Activated CD4-positive, alpha-beta memory T cell treated with anti-CD3 and anti-CD28 coated beads, Interleukin-2, amount 10 ng/mL, durations not matched to agents 7 days and 5 days (primary cell): Measurements from ENCODE around the gene CDK6. TPM values are rescaled to one million over a fixed set of nuclear protein-coding genes. Genes with fewer than 3 reads are reported as not detected.

Source experiments
- CTCF ChIA-PET: fragments of 350-600 bp; sonication (Branson Sonifier 250); formaldehyde crosslinking; loops from one replicate; lab custom pipeline; 2021; ENCODE audit warnings: antibody characterized with exemption, inconsistent platforms; lab: Charles Lee
- POLR2A ChIA-PET: fragments of 350-600 bp; sonication (Branson Sonifier 250); formaldehyde crosslinking; loops from one replicate; lab custom pipeline; 2021; ENCODE audit warnings: antibody characterized with exemption; lab: Charles Lee
- DNase-seq: peaks from one replicate; pipeline ENCODE4 v3.0.0-alpha.2; 2020
- H3K27ac Mint-ChIP-seq: one replicate; pipeline ENCODE4 v1.8.0; 2021; ENCODE audit warnings: mild to moderate bottlenecking, mixed read lengths
- H3K27me3 Mint-ChIP-seq: one replicate; pipeline ENCODE4 v1.8.0; 2021; ENCODE audit warnings: mixed read lengths
- H3K36me3 Mint-ChIP-seq: one replicate; pipeline ENCODE4 v1.8.0; 2021; ENCODE audit warnings: low read depth, mixed read lengths
- H3K4me1 Mint-ChIP-seq: one replicate; pipeline ENCODE4 v1.8.0; 2021; ENCODE audit warnings: mixed read lengths
- H3K4me3 Mint-ChIP-seq: one replicate; pipeline ENCODE4 v1.8.0; 2021; ENCODE audit warnings: mild to moderate bottlenecking, mixed read lengths
- H3K9me3 Mint-ChIP-seq: one replicate; pipeline ENCODE4 v1.8.0; 2021; ENCODE audit warnings: mixed read lengths
- total RNA-seq, 2 experiments: library from RNA; stranded (reverse); gene quantifications; one replicate each; pipeline ENCODE4 v1.2.3, GENCODE V29; 2021

CDK6 gene
- total RNA-seq, 2 experiments from 2014 or later: 105 TPM

- Mint-ChIP-seq H3K4me1 (peaks cover 9% of the 10 kb centered on the region), H3K27ac (no peak overlapping the region), H3K4me3 (no peak overlapping the region), H3K36me3 (peaks cover 39% of the 10 kb centered on the region), H3K27me3 (no peaks in the 10 kb centered on the region), H3K9me3 (no peaks in the 10 kb centered on the region)
- POLR2A ChIA-PET: interaction anchor here (1.2 kb wide), 1 partner anchor 132 kb away, joined by 4 read pairs; no protein-coding TSS in a partner anchor
- CTCF ChIA-PET: interaction anchor here (0.8 to 1.4 kb wide), 3 partner anchors 13 to 133 kb away, joined by 3 to 5 read pairs (median 3); no protein-coding TSS in a partner anchor
- DNase-seq: no peak
Measured at GRCh38 chr7:92699966-92700514, 136.3 kb downstream of the CDK6 start.

GRCh38 chr7:92699560-92699959, 136.8 kb downstream of the CDK6 start:
- ChIA-PET CTCF (interaction anchor here (0.8 to 1.4 kb wide), 3 partner anchors 14 to 133 kb away, joined by 3 to 5 read pairs (median 3); no protein-coding TSS in a partner anchor), POLR2A (interaction anchor here (1.2 kb wide), 1 partner anchor 132 kb away, joined by 4 read pairs; no protein-coding TSS in a partner anchor)
- Mint-ChIP-seq H3K4me3 (no peak overlapping the region), H3K27ac (no peak overlapping the region), H3K4me1 (peaks cover 9% of the 10 kb centered on the region), H3K9me3 (no peaks in the 10 kb centered on the region), H3K36me3 (peaks cover 38% of the 10 kb centered on the region), H3K27me3 (no peaks in the 10 kb centered on the region)
- no peak for DNase-seq

- peaks cover 39% of the 10 kb centered on the region for H3K36me3 Mint-ChIP-seq
- no peak overlapping the region for H3K27ac Mint-ChIP-seq
- peaks cover 9% of the 10 kb centered on the region for H3K4me1 Mint-ChIP-seq
- POLR2A ChIA-PET: interaction anchor here (1.0 to 1.8 kb wide), 4 partner anchors 19 to 135 kb away, joined by 3 to 6 read pairs (median 4); partner anchors contain the start of gene FAM133B
- peaks cover 4% of the 10 kb centered on the region for H3K9me3 Mint-ChIP-seq
- CTCF ChIA-PET: interaction anchor here (1.2 to 2.6 kb wide), 3 partner anchors 88 to 134 kb away, joined by 5 to 9 read pairs (median 5); no protein-coding TSS in a partner anchor
- H3K27me3 Mint-ChIP-seq: no peaks in the 10 kb centered on the region
- DNase-seq: no peak
- no peak overlapping the region for H3K4me3 Mint-ChIP-seq
Measured at GRCh38 chr7:92698237-92698841, 138.0 kb downstream of the CDK6 start.

DNA sequence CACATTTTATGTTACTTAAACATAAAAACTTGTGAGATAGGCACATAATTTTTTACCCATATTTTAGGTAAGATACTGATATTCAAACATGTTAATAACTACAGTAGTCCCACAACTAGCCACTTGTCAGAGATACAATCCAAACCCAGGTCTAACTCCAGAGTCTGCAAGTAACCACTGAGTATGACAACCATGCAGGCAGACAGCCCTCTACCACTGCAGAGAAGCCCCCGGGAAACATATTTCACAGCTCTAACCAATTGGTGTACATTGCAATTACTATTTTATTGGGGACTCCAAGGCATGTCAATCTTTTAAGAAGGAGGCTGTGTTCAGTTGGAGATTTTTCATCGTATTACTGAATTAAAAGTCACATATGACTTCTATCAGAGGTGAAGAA, 139.0 kb downstream of the CDK6 start:
- Mint-ChIP-seq H3K27me3 (no peaks in the 10 kb centered on the region), H3K4me3 (no peak overlapping the region), H3K36me3 (peaks cover 44% of the 10 kb centered on the region), H3K27ac (no peak overlapping the region), H3K4me1 (peaks cover 13% of the 10 kb centered on the region), H3K9me3 (peaks cover 4% of the 10 kb centered on the region)
- ChIA-PET CTCF (interaction anchor here (1.4 to 2.6 kb wide), 2 partner anchors 87 to 135 kb away, joined by 5 to 9 read pairs; no protein-coding TSS in a partner anchor), POLR2A (interaction anchor here (1.7 to 1.8 kb wide), 3 partner anchors 20 to 136 kb away, joined by 4 to 6 read pairs (median 5); no protein-coding TSS in a partner anchor)
- DNase-seq: no peak

DNA sequence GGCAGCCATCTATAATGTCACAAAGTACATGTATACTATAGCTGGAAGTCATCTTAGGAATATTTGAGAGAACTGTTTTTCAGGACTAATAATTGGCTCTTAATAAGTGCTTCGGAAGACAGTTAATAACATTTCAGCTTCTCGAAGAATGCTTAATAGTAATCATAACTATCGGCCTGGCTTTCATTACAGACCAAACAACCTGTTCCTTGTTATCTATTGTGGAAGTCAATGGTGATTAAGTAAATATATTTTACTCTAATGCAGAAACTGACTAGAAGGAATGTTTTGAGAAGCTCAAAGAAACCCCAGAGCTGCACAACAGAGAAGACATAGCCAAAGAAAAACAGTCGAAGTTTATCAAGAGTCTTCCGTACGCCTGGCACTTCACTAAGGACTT, 139.4 kb downstream of the CDK6 start:
- peaks cover 44% of the 10 kb centered on the region for H3K36me3 Mint-ChIP-seq
- CTCF ChIA-PET: interaction anchor here (2.6 kb wide), 1 partner anchor 135 kb away, joined by 9 read pairs; no protein-coding TSS in a partner anchor
- H3K9me3 Mint-ChIP-seq: peaks cover 4% of the 10 kb centered on the region
- H3K4me1 Mint-ChIP-seq: peaks cover 17% of the 10 kb centered on the region
- no peak overlapping the region for H3K27ac Mint-ChIP-seq
- POLR2A ChIA-PET: interaction anchor here (1.7 kb wide), 2 partner anchors 21 to 76 kb away, joined by 4 to 5 read pairs; no protein-coding TSS in a partner anchor
- no peak overlapping the region for H3K4me3 Mint-ChIP-seq
- no peaks in the 10 kb centered on the region for H3K27me3 Mint-ChIP-seq
- DNase-seq: no peak

- CTCF ChIA-PET: interaction anchor here (2.6 kb wide), 1 partner anchor 136 kb away, joined by 9 read pairs; no protein-coding TSS in a partner anchor
- no peak overlapping the region for H3K27ac Mint-ChIP-seq
- POLR2A ChIA-PET: no interaction called here
Measured at GRCh38 chr7:92696584-92696983, 139.8 kb downstream of the CDK6 start.

DNA sequence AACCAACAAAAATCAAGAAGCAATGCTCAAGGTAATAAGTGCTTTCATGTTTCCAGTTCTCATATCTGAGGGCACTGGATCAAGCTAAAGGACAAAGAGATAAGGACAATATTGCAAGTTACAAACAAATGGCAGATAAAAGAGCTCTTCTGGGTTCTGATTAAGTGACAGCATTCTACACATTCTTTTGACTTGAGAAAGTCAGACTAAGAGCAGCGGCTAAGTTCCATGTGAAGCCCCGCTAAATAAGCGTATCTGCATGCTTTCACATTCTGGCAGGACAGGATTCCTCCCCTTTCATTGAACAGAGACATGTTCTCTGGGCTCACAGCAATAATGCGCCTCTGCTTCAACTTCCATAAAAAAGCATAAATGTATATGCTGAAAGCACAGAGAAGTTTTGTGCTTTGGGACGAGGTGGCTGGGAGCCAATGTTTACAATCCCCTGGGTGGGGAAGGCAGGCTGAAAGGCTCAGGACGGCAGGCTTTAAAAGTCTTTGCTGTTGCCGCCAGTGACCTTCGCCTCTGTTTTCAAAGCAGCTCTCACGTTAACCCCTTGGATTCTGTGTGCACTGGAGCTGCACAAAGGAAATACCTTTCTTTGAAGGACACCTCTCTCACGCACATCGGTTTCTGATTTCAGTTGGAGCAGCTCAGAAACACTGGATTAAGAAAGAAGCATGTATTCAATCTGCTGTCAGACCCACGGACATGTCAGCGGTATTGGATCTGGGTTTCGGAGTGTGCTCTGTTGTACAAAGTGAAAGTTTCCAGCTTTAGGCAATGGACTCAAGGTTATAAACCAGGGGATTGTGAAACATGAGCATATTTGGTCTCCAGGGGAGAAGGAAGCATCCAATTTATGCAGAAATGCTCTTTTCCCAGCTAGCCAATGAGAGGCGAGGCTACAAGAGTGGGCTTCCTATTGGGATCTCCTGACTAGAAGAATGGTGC, 140.8 kb downstream of the CDK6 start:
- ChIA-PET CTCF (interaction anchor here (0.7 to 3.5 kb wide), 4 partner anchors 62 to 137 kb away, joined by 3 to 15 read pairs (median 6); no protein-coding TSS in a partner anchor), POLR2A (no interaction called here)
- no peak overlapping the region for H3K27ac Mint-ChIP-seq
- H3K4me1 Mint-ChIP-seq: peaks cover 27% of the 10 kb centered on the region
- DNase-seq: no peak
- H3K36me3 Mint-ChIP-seq: peaks cover 40% of the 10 kb centered on the region
- no peaks in the 10 kb centered on the region for H3K27me3 Mint-ChIP-seq
- H3K9me3 Mint-ChIP-seq: peaks cover 4% of the 10 kb centered on the region
- H3K4me3 Mint-ChIP-seq: no peak overlapping the region

More at GRCh38 chr7:92696584-92696983, 139.8 kb downstream of the CDK6 start:
- Mint-ChIP-seq H3K4me3 (no peak overlapping the region), H3K4me1 (peaks cover 21% of the 10 kb centered on the region), H3K27me3 (no peaks in the 10 kb centered on the region), H3K36me3 (peaks cover 44% of the 10 kb centered on the region), H3K9me3 (peaks cover 4% of the 10 kb centered on the region)
- DNase-seq: no peak

DNA sequence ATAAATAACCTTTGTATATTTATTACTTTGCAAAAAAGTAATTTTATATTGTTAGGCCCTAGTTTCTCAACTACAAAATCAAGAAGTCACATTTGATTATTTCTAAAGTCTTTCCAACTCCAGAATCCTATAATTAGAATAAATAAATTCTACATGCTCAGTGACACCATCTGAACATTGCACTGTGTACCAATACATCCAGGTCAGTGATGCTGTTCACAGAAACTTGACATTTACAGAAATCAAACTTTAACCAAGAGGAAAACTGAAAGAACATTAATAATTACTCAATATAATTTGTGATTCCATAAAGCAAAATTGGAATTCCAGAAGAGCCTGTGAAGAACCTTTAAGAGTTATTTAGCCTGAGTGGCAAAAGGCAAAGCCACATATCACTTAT, 142.2 kb downstream of the CDK6 start:
- peaks cover 37% of the 10 kb centered on the region for H3K4me1 Mint-ChIP-seq
- ChIA-PET CTCF (interaction anchor here (3.5 kb wide), 1 partner anchor 139 kb away, joined by 15 read pairs; no protein-coding TSS in a partner anchor), POLR2A (no interaction called here)
- peaks cover 51% of the 10 kb centered on the region for H3K36me3 Mint-ChIP-seq
- no peaks in the 10 kb centered on the region for H3K27me3 Mint-ChIP-seq
- H3K4me3 Mint-ChIP-seq: no peak overlapping the region
- no peak overlapping the region for H3K27ac Mint-ChIP-seq
- peaks cover 11% of the 10 kb centered on the region for H3K9me3 Mint-ChIP-seq
- DNase-seq: no peak

GRCh38 chr7:92693519-92693918, 142.9 kb downstream of the CDK6 start:
- ChIA-PET POLR2A (no interaction called here), CTCF (interaction anchor here (3.5 kb wide), 1 partner anchor 139 kb away, joined by 15 read pairs; no protein-coding TSS in a partner anchor)
- Mint-ChIP-seq H3K9me3 (peaks cover 11% of the 10 kb centered on the region), H3K27me3 (no peaks in the 10 kb centered on the region), H3K27ac (no peak overlapping the region), H3K4me1 (peaks cover 43% of the 10 kb centered on the region), H3K4me3 (no peak overlapping the region), H3K36me3 (peaks cover 58% of the 10 kb centered on the region)
- DNase-seq: no peak

DNA sequence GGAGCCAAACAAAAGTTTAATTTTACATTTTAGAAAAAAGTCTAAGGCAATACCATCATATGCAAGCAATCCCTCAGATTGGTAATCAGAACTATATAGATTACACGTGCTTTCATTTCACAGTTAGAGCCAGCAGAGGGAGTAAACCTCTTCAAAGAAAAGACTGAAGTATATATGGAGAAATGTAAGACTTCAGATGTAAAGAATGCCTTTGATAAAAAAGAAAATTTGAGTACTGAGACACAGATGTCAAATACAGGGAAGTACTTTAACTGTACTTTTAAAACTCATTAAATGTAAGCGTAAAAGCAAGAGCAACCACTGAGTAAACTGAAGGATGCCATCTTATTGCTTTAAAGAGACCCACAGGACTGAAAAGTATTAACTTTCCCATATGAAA, 144.8 kb downstream of the CDK6 start:
- H3K4me3 Mint-ChIP-seq: no peak overlapping the region
- POLR2A ChIA-PET: interaction anchor here (1.3 to 3.5 kb wide), 3 partner anchors 71 to 426 kb away, joined by 3 to 20 read pairs (median 6); partner anchors contain the start of gene SAMD9
- CTCF ChIA-PET: interaction anchor here (1.0 to 3.4 kb wide), 3 partner anchors 70 to 141 kb away, joined by 4 to 28 read pairs (median 11); no protein-coding TSS in a partner anchor
- peaks cover 65% of the 10 kb centered on the region for H3K36me3 Mint-ChIP-seq
- H3K27ac Mint-ChIP-seq: peak overlapping the region; percentile 61
- no peaks in the 10 kb centered on the region for H3K27me3 Mint-ChIP-seq
- H3K9me3 Mint-ChIP-seq: peaks cover 16% of the 10 kb centered on the region
- no peak for DNase-seq
- peaks cover 56% of the 10 kb centered on the region for H3K4me1 Mint-ChIP-seq

DNA sequence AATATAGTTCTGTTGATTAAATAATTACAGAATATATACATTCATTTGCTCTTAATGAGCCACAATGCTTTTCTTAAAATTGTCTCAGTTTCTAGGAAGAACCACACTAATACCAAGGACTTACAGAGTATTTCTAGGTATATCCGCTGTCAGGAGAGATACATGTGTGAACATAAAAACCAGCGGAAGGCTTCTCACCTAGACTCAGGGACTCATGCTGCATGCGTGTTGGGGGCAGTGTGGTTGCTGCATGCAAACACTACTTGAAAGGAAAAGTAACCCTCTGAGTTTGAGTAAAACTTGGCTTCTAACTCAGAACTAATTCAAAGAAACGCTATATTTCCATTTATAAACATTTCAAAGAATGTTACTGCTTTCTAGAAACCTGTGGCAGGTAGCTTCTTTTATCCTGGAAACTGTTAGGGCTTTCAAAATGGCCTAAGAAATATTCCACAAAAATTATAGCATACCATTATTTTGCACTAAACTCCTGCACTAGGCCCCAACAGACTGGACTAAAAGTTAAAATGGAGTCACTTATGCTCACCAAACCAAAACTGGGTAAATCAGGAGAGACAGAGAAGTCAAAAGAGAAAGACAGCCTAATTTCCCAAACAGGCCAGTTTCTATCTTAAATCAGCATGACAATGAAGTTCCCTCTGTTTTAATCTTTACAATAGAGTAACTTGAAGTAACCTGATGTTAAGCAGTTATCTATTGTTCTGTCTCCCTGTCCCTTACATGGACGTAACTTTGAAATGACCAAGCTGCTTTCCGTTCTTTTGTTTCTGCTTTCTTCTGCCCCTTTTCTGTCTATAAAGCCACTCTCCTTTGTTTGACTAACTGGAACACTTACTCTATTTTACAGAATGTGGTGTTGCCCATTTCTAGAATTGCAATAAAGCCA, 151.0 kb downstream of the CDK6 start:
- no peaks in the 10 kb centered on the region for H3K27me3 Mint-ChIP-seq
- DNase-seq: peak; percentile 87
- H3K36me3 Mint-ChIP-seq: peaks cover 88% of the 10 kb centered on the region
- peak overlapping the region; percentile 86 for H3K27ac Mint-ChIP-seq
- no peak overlapping the region for H3K4me3 Mint-ChIP-seq
- H3K9me3 Mint-ChIP-seq: peaks cover 21% of the 10 kb centered on the region
- POLR2A ChIA-PET: interaction anchor here (0.6 to 3.3 kb wide), 13 partner anchors 21 to 149 kb away, joined by 3 to 22 read pairs (median 5); no protein-coding TSS in a partner anchor
- peaks cover 90% of the 10 kb centered on the region for H3K4me1 Mint-ChIP-seq
- CTCF ChIA-PET: interaction anchor here (0.6 to 3.1 kb wide), 6 partner anchors 11 to 148 kb away, joined by 3 to 19 read pairs (median 3); no protein-coding TSS in a partner anchor
